Naive thymus-derived CD8-positive, alpha-beta T cell (primary cell): ENCODE results near the gene LEMD2. TPM values are rescaled to one million over a fixed set of nuclear protein-coding genes. Genes with fewer than 3 reads are reported as not detected.

Experiments used
- ATAC-seq, 2 donors: fragments of 150-1000 bp; cut with Tn5 transposase in 1 of 2; sonication (Bioruptor Pico), chemical (Tn5 transposase) in 1 of 2; 1 replicate in 1 of 2; 2 replicates in 1 of 2; pipeline ENCODE4 v1.10.0; 2021; ENCODE audit warnings: mild to moderate bottlenecking in 2 of 2, moderate library complexity in 2 of 2
- POLR2A ChIA-PET: fragments of 350-600 bp; sonication (Branson Sonifier 250); formaldehyde crosslinking; loops from one replicate; lab custom pipeline; 2021; ENCODE audit warnings: antibody characterized with exemption; lab: Charles Lee
- DNase-seq, 10 donors: peaks; one replicate each; pipeline versions ENCODE4 v3.0.0 to v3.0.0-alpha.2; 2020 to 2022
- H3K27ac Mint-ChIP-seq, 10 donors: one replicate each; pipeline ENCODE4 v1.8.0; 2020 to 2022; ENCODE audit warnings: mild to moderate bottlenecking in 10 of 10, mixed read lengths in 10 of 10, moderate library complexity in 4 of 10, inconsistent platforms in 1 of 10
- H3K27me3 Mint-ChIP-seq, 5 donors: one replicate each; pipeline ENCODE4 v1.8.0; 2021 to 2022; ENCODE audit warnings: mixed read lengths in 5 of 5
- H3K36me3 Mint-ChIP-seq, 3 donors: one replicate each; pipeline ENCODE4 v1.8.0; 2020 to 2022; ENCODE audit warnings: mixed read lengths in 3 of 3, mild to moderate bottlenecking in 2 of 3, inconsistent platforms in 1 of 3
- H3K4me1 Mint-ChIP-seq, 4 donors: one replicate each; pipeline ENCODE4 v1.8.0; 2021 to 2022; ENCODE audit warnings: mixed read lengths in 4 of 4
- H3K4me3 Mint-ChIP-seq, 10 donors: one replicate each; pipeline ENCODE4 v1.8.0; 2020 to 2022; ENCODE audit warnings: mild to moderate bottlenecking in 10 of 10, mixed read lengths in 10 of 10, moderate library complexity in 6 of 10, inconsistent platforms in 1 of 10
- H3K9me3 Mint-ChIP-seq, 9 donors: one replicate each; pipeline ENCODE4 v1.8.0; 2020 to 2022; ENCODE audit warnings: mixed read lengths in 9 of 9, mild to moderate bottlenecking in 3 of 9, inconsistent platforms in 1 of 9, moderate library complexity in 1 of 9
- polyA plus RNA-seq, 3 donors: library from polyadenylated mRNA; unstranded; fragments of 300-500 nt; fragmentation: Illumina TruSeq; gene quantifications; one replicate each; pipeline ENCODE4 v1.2.3, GENCODE V29; 2021
- total RNA-seq, 8 experiments: library from RNA in 2 of 8; stranded (reverse) in 2 of 8; gene quantifications; one replicate each; pipeline ENCODE4 v1.2.3 and lab custom pipeline; 2021 to 2026

Gene LEMD2
- total and polyA plus RNA-seq, 5 experiments from 2014 or later: 24.6 to 128 (median 43.9) TPM

- Mint-ChIP-seq H3K4me1 (peaks cover under 1 to 5% (median 3%) of the 10 kb centered on the region in 4 donors), H3K27me3 (peaks cover 17 to 52% (median 32%) of the 10 kb centered on the region in 5 donors), H3K9me3 (peaks cover 0 to 2% (median 0%) of the 10 kb centered on the region in 9 donors), H3K4me3 (no peak overlapping the region), H3K27ac (no peak overlapping the region), H3K36me3 (peaks cover 0 to 3% (median 0%) of the 10 kb centered on the region in 3 donors)
- ATAC-seq (peak in 1 of 2 donors; percentile 30), DNase-seq (peak in 1 of 10 donors; percentile 60)
- POLR2A ChIA-PET: no interaction called here
These were observed 26.9 kb upstream of the LEMD2 start for GRCh38 chr6:33815854-33816253.

GRCh38 chr6:33813990-33814985, 25.4 kb upstream of the LEMD2 start:
- ATAC-seq: no peak
- H3K36me3 Mint-ChIP-seq: peaks cover 0 to 3% (median 0%) of the 10 kb centered on the region in 3 donors

GRCh38 chr6:33813246-33813904, 24.4 kb upstream of the LEMD2 start:
- Mint-ChIP-seq H3K27ac (no peak overlapping the region), H3K27me3 (peaks cover 19 to 72% (median 44%) of the 10 kb centered on the region in 5 donors), H3K9me3 (peaks cover 0 to 2% (median 0%) of the 10 kb centered on the region in 9 donors), H3K4me1 (peaks cover 2 to 7% (median 6%) of the 10 kb centered on the region in 4 donors), H3K36me3 (peaks cover 0 to 3% (median 0%) of the 10 kb centered on the region in 3 donors), H3K4me3 (no peak overlapping the region)
- ATAC-seq (no peak), DNase-seq (peak in 1 of 10 donors; percentile 44)
- POLR2A ChIA-PET: no interaction called here

More at GRCh38 chr6:33813990-33814985, 25.4 kb upstream of the LEMD2 start:
- POLR2A ChIA-PET: no interaction called here
- Mint-ChIP-seq H3K4me3 (no peak overlapping the region), H3K27ac (no peak overlapping the region), H3K4me1 (peaks cover 0 to 5% (median 2%) of the 10 kb centered on the region in 4 donors), H3K27me3 (peaks cover 19 to 63% (median 39%) of the 10 kb centered on the region in 5 donors), H3K9me3 (peaks cover 0 to 2% (median 0%) of the 10 kb centered on the region in 9 donors)
- DNase-seq: peak in 1 of 10 donors; percentile 43

GRCh38 chr6:33812669-33813068, 23.7 kb upstream of the LEMD2 start:
- Mint-ChIP-seq H3K27ac (no peak overlapping the region), H3K27me3 (peaks cover 23 to 79% (median 51%) of the 10 kb centered on the region in 5 donors), H3K36me3 (peaks cover 0 to 3% (median 0%) of the 10 kb centered on the region in 3 donors), H3K4me1 (peaks cover 9 to 14% (median 11%) of the 10 kb centered on the region in 4 donors), H3K9me3 (peaks cover 0 to 2% (median 0%) of the 10 kb centered on the region in 9 donors), H3K4me3 (no peak overlapping the region)
- POLR2A ChIA-PET: interaction anchor here (0.5 kb wide), 1 partner anchor 17 kb away, joined by 4 read pairs; no protein-coding TSS in a partner anchor
- DNase-seq (peak in 6 of 10 donors; percentile 10 to 61 (median 18)), ATAC-seq (no peak)

- POLR2A ChIA-PET: no interaction called here
- peaks cover 16 to 25% (median 20%) of the 10 kb centered on the region in 4 donors for H3K4me1 Mint-ChIP-seq
- no peak for DNase-seq
- H3K36me3 Mint-ChIP-seq: peaks cover 0 to 3% (median 0%) of the 10 kb centered on the region in 3 donors
- peaks cover 20 to 83% (median 48%) of the 10 kb centered on the region in 5 donors for H3K27me3 Mint-ChIP-seq
- ATAC-seq: no peak
- H3K9me3 Mint-ChIP-seq: peaks cover 0 to 2% (median 0%) of the 10 kb centered on the region in 9 donors
- H3K27ac Mint-ChIP-seq: no peak overlapping the region
- H3K4me3 Mint-ChIP-seq: no peak overlapping the region
These were observed 20.7 kb upstream of the LEMD2 start for GRCh38 chr6:33809594-33809993.

- Mint-ChIP-seq H3K27ac (peak overlapping the region in 1 of 10 donors; percentile 19), H3K4me3 (no peak overlapping the region), H3K9me3 (peaks cover 0 to 2% (median 0%) of the 10 kb centered on the region in 9 donors), H3K27me3 (peaks cover 20 to 81% (median 48%) of the 10 kb centered on the region in 5 donors), H3K36me3 (peaks cover 0 to 3% (median 0%) of the 10 kb centered on the region in 3 donors), H3K4me1 (peaks cover 18 to 25% (median 20%) of the 10 kb centered on the region in 4 donors)
- POLR2A ChIA-PET: no interaction called here
- ATAC-seq: no peak
- DNase-seq: no peak
These were observed 19.8 kb upstream of the LEMD2 start for GRCh38 chr6:33808641-33809180.

GRCh38 chr6:33807606-33808005, 18.7 kb upstream of the LEMD2 start:
- POLR2A ChIA-PET: interaction anchor here (0.6 kb wide), 1 partner anchor 258 kb away, joined by 4 read pairs; no protein-coding TSS in a partner anchor
- no peaks in the 10 kb centered on the region for H3K9me3 Mint-ChIP-seq
- H3K27ac Mint-ChIP-seq: peak overlapping the region in 1 of 10 donors; percentile 24
- H3K27me3 Mint-ChIP-seq: peaks cover 17 to 73% (median 43%) of the 10 kb centered on the region in 5 donors
- no peak for ATAC-seq
- peak overlapping the region in 8 of 10 donors; percentile 9 to 71 (median 38) for H3K4me3 Mint-ChIP-seq
- DNase-seq: no peak
- H3K4me1 Mint-ChIP-seq: peaks cover 18 to 25% (median 19%) of the 10 kb centered on the region in 4 donors
- H3K36me3 Mint-ChIP-seq: peaks cover 0 to 3% (median 0%) of the 10 kb centered on the region in 3 donors

- ATAC-seq (no peak), DNase-seq (no peak)
- Mint-ChIP-seq H3K4me1 (peaks cover 18 to 25% (median 19%) of the 10 kb centered on the region in 4 donors), H3K9me3 (no peaks in the 10 kb centered on the region), H3K27me3 (peaks cover 14 to 71% (median 38%) of the 10 kb centered on the region in 5 donors), H3K4me3 (peak overlapping the region in 3 of 10 donors; percentile 2 to 4 (median 4)), H3K36me3 (no peaks in the 10 kb centered on the region), H3K27ac (no peak overlapping the region)
- POLR2A ChIA-PET: no interaction called here
These were observed 17.9 kb upstream of the LEMD2 start for GRCh38 chr6:33806841-33807240.

- POLR2A ChIA-PET: no interaction called here
- Mint-ChIP-seq H3K9me3 (no peaks in the 10 kb centered on the region), H3K36me3 (no peaks in the 10 kb centered on the region), H3K4me1 (peaks cover 13 to 20% (median 17%) of the 10 kb centered on the region in 4 donors), H3K27ac (peak within 1 kb of the TSS in 4 of 10 donors; percentile 15 to 47 (median 24)), H3K27me3 (peaks cover 10 to 65% (median 32%) of the 10 kb centered on the region in 5 donors), H3K4me3 (no peak within 1 kb of the TSS)
- DNase-seq (no peak), ATAC-seq (no peak)
These were observed 14.7 kb upstream of the LEMD2 start, which contains the start of gene MLN for GRCh38 chr6:33803571-33804053. MLN (minus strand) TSS chr6:33804003; CDS start chr6:33801163, 2,840 bp downstream.

- no peak overlapping the region for H3K4me3 Mint-ChIP-seq
- POLR2A ChIA-PET: no interaction called here
- H3K9me3 Mint-ChIP-seq: no peaks in the 10 kb centered on the region
- H3K4me1 Mint-ChIP-seq: peaks cover 5 to 9% (median 8%) of the 10 kb centered on the region in 4 donors
- DNase-seq (no peak), ATAC-seq (no peak)
- H3K36me3 Mint-ChIP-seq: no peaks in the 10 kb centered on the region
- H3K27ac Mint-ChIP-seq: peak overlapping the region in 2 of 10 donors; percentile 15 to 24
- peaks cover 6 to 65% (median 28%) of the 10 kb centered on the region in 5 donors for H3K27me3 Mint-ChIP-seq
These were observed 13.4 kb upstream of the LEMD2 start for GRCh38 chr6:33802186-33802958.

GRCh38 chr6:33801611-33802010, 12.7 kb upstream of the LEMD2 start:
- Mint-ChIP-seq H3K36me3 (no peaks in the 10 kb centered on the region), H3K9me3 (no peaks in the 10 kb centered on the region), H3K4me1 (peaks cover 0 to 5% (median under 1%) of the 10 kb centered on the region in 4 donors), H3K27me3 (peaks cover 5 to 64% (median 28%) of the 10 kb centered on the region in 5 donors), H3K27ac (no peak overlapping the region), H3K4me3 (no peak overlapping the region)
- ATAC-seq (no peak), DNase-seq (no peak)
- POLR2A ChIA-PET: interaction anchor here (0.6 kb wide), 1 partner anchor 22 kb away, joined by 6 read pairs; no protein-coding TSS in a partner anchor
